Measurements from ENCODE around the gene MMP13.
"Not testable (repeated sequence)": the region's sequence is repeated elsewhere in the genome, so short reads cannot be mapped to it uniquely, and the experiment has no call there.

Gene MMP13

DNA sequence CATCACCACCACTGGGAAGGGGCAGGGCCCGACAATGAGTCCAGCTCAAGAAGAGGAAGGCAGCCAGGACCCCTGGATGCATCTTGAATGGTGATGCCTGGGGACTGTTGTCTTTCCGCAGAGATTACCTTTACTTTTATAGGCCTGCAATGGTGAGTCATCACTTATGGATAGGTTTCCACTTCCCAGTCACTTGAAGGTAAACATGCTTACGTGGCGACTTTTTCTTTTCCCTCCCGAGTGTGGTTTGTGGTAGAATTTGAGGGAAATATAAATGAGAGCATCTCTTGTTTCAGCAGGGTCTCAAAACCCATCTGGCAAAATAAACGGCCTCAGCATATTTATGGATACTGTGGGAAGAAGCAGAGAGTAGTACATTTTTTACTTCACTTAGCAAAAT is at the start of gene MMP13:
TSS of gene MMP13 (minus strand) at position 109 of the 400 bp plus-strand sequence. CDS start at position 82, 27 bp downstream.
- DNase-seq: no peak

GRCh38 chr11:103004234-103004633 is 48.7 kb upstream of the MMP13 start:
- DNase-seq: not testable (repeated sequence)

GRCh38 chr11:102994105-102994504 is 38.6 kb upstream of the MMP13 start:
- no peak for DNase-seq

- no peak for DNase-seq
Observed at GRCh38 chr11:102991776-102992175, 36.2 kb upstream of the MMP13 start.

GRCh38 chr11:102990145-102990544 is 34.6 kb upstream of the MMP13 start:
- DNase-seq: no peak

DNA sequence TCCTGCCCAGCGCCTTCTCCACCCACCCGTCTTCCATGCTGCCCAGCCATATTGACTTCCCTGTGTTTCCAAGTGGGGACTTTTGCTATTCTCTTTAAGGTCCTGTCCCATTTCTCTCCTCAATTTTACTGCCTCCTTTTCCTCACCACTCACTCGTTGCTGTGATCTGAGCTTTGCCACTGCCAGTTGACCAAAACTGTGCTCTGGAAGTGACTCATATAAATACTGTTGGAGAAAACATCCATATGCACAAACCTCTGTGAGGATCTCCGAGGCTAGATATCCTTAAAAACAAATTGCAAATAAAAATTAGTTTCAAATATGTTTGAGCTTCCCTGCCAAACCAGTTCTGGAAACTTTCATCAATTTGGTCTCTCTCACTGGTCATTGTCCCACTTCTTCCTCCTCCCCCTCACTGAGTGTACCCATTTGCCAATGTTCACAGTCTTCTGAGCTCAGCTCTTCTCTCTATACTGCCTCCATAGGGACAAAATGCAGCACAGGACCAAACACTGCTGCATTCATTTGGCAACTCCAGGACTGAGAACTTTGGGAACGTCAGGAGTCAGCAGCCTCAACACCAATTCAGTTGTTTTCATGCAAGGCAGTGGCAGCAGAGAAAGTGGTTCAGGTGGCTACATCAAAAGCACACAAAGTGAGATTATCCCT is 34.0 kb upstream of the MMP13 start:
- no peak for DNase-seq

- DNase-seq: no peak
Observed at GRCh38 chr11:102986815-102987214, 31.3 kb upstream of the MMP13 start.

DNA sequence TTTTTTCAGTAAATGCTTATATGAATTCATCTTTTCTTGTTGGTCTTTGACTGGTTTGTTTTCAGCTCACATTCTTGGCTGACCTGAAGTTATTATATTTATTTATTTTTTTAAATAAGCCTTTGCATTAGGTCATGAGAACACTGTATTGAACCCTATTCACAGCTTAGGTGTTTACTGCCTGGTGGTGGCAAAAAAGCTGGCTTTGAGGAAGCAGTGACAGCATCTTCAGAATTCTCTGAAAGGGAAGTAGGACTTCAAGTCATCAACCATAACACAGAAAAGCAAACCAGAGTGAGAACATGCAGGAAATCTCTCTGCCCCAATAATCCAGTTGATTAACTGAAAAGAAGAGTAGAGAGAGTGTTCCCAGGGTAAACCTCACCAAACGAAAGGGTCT is 30.3 kb upstream of the MMP13 start:
- no peak for DNase-seq

GRCh38 chr11:102983486-102983885 is 28.0 kb upstream of the MMP13 start:
- DNase-seq: no peak

GRCh38 chr11:102981324-102981910 is 25.9 kb upstream of the MMP13 start:
- no peak for DNase-seq

GRCh38 chr11:102974552-102975280 is 19.2 kb upstream of the MMP13 start:
- DNase-seq: no peak

GRCh38 chr11:102973698-102974097 is 18.2 kb upstream of the MMP13 start:
- DNase-seq: not testable (repeated sequence)

- no peak for DNase-seq
Observed at GRCh38 chr11:102972853-102973252, 17.3 kb upstream of the MMP13 start.

- no peak for DNase-seq
Observed at GRCh38 chr11:102971766-102972165, 16.2 kb upstream of the MMP13 start.

DNA sequence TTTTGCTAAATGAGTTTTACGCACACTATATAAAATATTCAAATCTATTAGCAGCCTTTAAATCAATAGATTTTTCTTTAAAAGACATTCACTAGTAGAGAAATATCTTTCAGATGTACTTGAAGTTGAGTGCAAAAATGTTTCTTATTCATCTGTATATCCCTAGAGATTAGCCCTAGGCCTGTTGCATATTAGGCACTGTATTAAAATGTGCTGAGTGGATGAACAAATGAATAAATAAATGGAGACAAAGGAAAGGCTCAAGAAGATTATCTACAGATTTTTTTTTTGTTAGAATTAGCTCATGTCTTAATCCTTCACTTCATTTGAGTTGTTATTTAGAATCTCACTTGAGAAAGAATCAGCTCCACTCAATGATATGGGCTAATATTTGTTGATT is 12.0 kb upstream of the MMP13 start:
- DNase-seq: no peak

DNA sequence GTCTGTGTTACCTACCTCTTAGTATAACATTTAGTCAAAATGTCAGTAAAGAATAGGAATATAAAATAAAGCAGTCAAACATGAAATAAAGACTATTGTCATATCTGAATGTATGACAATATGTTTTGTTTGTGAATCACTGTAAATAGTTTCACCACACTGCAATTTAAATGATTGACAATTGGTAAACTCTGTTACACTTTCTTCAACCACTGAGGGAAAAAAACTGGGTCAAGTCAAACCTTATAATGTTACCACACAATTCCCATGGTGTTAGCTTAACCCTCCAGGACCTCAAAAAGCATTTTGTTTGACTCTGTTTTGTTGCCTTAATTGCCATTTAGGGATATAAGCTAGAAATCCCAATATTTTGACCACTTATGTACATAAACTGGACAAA is 10.5 kb upstream of the MMP13 start:
- no peak for DNase-seq

GRCh38 chr11:102964867-102965266 is 9.3 kb upstream of the MMP13 start:
- DNase-seq: no peak

DNA sequence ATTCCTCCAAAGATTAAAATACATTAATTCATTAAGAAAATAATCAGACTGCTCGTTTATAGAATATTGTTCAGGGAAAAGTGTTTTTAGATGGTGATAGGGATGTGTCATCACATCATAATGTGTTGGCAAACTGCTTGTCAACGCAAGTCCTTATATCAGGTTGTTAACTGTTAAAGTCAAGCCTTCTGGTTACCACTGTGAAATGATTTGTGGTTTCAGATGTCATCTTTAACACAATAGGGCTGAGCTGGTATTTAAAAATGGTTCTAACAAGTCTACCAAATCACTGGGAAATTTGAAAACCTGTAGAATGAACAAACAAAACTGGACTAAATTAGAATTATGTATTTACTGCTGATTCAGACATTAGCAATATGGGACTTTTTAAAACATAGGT is 2.4 kb upstream of the MMP13 start:
- no peak for DNase-seq

GRCh38 chr11:102950622-102951081 is 4.9 kb downstream of the MMP13 start:
- DNase-seq: no peak

DNA sequence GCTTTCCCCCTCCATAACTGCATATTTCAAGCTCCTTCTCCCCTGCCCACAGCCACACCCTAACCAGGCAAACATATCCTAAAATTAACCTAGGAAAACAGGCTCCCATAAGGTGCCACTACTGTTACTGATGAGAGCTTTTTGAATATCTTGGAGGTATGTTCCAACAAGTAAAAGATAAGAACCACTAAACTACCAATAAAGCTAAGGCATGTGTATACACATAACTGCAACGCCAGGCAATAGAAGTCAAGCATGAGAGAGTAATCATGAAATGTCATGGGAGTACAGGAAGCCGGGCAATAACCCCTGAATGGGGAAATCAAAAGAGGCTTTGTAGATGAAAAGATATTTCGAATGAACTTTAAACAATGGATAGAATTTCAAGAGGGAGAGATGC is 9.3 kb downstream of the MMP13 start:
- DNase-seq: no peak

DNA sequence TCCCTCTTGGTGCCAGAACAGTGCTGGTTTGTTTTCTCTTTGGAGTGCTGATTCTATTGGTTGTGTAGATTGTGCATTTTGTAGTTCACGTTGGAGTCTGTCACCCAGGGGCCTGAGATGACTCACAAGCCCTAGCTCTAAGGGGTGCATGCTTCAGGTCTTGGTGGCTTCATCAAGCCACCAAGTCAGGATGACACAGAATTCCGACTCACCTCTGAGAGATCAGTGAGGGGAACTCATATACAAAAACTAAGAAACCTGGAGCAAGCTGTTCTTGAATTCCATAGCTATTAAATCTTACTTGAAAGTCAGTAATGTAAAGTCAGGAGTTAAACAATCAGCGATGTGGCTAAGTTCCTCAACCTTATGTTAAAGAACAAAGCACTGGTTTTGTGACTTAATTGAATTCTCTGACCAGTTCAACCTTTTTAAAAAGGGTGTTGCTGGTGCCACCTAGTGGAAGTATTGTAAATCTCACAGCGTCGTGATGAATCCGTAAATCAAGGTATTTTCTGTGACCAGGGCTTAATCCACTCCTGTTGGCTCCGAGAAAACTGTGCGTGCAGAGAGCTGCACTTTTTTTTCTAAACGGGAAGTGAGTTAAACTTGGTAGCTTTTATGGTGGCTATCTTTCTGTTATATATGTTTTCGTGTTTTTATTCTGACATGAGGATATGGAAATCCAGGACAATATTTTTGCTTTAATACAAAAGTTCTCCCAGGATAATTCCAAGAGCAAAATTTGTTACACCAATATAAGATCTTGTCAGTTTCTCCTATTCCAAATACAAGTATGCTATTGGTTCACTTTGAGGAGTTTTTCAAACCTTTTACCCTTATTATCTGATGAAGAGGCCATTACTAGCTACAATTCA is 14.6 kb downstream of the MMP13 start:
- DNase-seq: peak; percentile 26

DNA sequence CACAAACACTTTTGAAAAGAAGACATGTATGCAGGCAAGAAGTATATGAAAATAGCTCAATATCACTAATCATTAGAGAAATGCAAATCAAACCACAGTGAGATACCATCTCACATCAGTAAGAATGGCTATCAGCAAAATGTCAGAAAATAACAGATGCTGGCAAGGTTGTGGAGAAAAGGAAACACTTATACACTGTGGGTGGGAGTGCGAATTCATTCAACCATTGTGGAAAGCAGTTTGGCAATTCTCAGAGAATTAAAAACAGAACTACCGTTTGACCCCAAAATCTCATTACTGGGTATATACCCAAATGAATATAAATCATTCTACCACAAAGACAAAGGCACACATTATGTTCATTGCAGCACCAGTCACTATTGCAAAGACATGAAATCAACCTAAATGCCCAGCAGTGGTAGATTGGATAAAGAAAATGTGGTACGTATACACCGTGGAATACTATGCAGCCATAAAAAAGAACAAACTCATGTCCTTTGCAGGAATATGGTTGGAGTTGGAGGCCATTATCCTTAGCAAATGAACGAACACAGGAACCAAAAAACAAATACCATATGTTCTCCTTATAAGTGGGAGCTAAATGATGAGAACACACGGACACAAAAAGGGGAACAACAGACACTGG is 18.5 kb downstream of the MMP13 start:
- no peak for DNase-seq

- DNase-seq: no peak
Observed at GRCh38 chr11:102935514-102935913, 20.0 kb downstream of the MMP13 start.
